Activated naive CD8-positive, alpha-beta T cell treated with anti-CD3 and anti-CD28 coated beads, Interleukin-2, amount 50 U/mL, for 16 hours (primary cell): ENCODE measurements around the gene ENTPD3.

Source experiments
- DNase-seq: peaks from one replicate; pipeline ENCODE4 v3.0.0-alpha.2; 2020; ENCODE audit warnings: low read depth, low spot score

Gene ENTPD3, protein sequence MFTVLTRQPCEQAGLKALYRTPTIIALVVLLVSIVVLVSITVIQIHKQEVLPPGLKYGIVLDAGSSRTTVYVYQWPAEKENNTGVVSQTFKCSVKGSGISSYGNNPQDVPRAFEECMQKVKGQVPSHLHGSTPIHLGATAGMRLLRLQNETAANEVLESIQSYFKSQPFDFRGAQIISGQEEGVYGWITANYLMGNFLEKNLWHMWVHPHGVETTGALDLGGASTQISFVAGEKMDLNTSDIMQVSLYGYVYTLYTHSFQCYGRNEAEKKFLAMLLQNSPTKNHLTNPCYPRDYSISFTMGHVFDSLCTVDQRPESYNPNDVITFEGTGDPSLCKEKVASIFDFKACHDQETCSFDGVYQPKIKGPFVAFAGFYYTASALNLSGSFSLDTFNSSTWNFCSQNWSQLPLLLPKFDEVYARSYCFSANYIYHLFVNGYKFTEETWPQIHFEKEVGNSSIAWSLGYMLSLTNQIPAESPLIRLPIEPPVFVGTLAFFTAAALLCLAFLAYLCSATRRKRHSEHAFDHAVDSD

DNA sequence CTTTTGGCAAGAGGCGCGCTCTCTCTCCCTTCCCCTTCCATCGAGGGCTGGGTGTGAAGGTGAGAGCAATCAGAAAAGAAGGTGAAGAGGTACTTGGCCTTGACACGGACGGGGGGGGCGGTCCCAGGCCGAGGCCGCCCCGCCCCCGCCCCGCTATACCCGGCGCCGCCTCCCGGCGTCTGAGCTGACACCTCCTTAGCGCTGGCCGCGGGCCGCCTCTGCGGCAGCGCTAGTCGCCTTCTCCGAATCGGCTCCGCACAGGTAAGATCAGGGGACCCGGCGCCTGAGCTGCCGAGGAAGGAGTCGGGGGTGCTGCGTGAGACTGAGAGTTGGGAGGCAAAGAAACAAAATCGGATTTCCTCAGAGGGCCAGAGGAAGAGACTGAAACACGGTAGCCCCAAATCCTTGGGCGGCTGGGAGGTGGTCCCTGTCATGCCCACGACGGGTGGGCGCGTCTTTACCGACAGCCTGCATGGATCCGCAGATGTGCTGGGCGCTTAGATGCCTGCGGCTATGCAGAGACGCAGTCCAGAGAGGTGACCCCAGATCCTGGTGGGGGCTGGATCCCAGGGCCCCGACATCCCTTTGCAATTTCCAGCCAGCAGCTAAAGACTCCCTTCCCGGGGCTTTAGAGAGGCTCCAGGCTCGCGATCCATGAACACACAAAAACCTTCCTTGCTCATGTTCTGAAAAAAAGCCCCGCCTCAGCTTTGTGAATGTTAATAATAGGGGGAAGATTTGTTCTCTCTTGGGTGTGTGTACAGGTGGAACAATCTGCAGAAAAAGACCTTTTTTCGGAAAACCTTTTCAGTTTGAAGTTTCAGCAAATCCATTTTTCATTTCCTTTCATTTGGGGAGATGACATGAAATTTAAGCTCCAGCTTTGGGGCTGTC, at the start of gene ENTPD3:
Gene ENTPD3, plus strand, starts transcription at position 184 of the 894 bp plus-strand sequence. CDS start 874 bp downstream, outside the sequence.
- DNase-seq: no peak

DNA sequence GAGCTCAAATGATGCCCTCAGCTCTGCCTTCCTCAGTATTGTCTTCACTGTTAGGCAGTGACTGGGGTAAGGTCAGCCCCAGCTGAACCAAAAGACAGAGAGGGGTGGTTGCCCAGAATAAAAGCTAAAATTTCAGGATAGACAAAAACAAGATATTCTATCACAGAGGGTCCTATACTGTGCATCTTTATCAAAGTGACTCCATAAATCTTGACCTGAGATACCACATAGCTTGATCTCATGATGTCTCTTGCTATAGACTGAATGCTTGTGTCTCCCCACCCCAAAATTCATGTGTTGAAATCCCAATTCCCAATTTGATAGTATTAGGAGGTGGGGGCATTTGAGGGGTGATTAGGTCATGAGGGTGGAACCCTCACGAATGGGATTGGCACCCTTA, 47.1 kb upstream of the ENTPD3 start:
- no peak for DNase-seq

DNA sequence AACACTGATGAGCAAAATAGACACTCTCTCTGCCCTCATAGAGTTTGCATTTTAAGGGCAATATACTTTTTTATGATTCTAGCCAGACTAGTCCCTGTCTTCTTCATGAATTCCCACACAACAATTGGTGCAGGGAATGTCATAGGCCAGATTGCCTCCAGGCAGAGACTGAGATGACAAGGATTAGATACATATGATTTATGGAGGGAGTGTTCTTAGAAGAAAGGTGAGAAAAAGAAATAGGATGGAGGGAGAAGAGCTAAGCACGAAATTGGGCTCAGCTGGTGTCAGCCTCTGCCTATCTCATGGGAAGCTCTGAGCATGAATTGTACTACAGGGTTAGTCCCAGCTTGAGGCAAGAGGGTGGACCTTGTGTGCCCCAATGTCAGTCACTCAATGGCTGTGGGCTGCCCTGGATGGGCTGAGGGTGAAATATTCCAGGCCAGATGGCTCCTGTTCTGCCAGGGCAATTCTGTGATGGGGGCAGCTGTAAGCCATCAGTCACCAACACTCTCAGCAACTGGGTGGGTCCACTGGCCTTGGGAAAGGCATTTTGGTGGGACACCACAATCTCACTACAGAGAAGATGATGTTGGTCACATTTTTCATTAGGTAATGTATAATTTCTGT, 46.3 kb upstream of the ENTPD3 start:
- no peak for DNase-seq

DNA sequence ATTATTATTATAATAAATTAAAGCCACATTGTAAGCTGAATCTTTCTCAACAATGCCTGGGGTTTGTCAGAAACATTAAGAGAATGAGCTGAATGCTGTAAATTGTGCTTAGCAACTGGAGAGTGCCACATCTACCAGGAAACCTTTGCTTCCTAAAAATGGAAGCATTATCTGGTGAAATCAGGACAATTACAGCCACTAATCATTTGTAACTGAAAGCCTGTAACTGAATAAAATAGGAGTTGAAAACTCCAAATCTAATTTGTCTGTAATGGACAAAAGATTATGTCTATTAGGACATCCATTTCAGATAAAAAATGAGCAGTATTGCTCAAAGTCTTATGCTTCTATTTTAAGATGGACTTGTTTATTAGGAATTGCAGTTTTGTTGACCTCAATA, 45.3 kb upstream of the ENTPD3 start:
- DNase-seq: no peak

DNA sequence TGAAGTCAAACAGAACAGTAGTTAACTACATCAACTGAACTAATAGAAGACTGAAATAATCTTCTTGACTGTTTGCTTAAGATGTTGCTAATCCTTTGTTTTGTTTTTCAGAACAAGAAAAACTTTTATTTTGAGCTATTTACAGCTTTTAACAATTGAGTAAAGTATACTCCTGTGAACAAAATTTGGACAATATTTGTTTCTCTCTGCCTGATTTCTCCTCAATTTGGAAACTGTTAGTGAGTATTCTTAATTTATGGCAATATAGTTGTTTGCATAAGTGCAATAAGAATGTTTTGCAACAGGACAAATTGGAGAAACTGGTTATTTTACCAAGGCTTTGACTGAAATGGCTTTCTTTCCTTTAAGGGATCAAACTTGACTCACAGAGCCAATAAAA, 36.5 kb upstream of the ENTPD3 start:
- DNase-seq: no peak

DNA sequence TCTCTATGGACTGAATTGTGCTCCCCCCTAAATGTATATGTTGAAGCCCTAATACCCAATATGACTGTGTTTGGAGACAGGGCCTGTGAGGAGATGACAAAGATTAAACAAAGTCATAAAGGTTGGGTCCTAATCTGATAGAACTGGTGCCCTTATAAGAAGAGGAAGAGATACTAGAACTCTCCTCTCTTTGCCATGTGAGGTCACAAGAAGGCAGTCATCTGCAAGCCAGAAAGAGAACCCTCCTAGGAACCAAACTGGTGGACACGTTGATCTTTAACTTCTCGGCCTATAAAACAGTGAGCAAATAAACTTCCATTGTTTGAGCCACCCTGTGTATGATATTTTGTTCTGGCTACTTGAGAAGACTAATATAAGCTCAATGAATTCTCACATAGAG, 31.6 kb upstream of the ENTPD3 start:
- DNase-seq: no peak

DNA sequence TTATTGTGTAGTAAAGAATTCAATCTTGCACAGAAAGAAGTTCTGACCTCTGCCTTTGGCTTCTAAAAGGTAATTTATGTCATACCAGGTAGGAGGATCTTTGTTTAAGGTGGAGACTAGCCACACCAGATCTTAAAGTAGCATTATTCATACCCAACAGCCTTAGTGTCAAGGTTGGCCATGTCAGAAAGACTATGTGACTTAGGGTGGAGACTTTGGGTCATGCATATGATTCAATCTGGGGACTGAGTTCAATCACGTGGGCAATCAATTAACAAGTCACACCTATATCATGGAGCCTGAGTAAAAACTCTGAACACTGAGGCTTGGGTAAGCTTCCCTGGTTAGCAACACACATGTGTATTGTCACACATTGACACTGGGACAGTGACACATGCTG, 28.5 kb upstream of the ENTPD3 start:
- no peak for DNase-seq

DNA sequence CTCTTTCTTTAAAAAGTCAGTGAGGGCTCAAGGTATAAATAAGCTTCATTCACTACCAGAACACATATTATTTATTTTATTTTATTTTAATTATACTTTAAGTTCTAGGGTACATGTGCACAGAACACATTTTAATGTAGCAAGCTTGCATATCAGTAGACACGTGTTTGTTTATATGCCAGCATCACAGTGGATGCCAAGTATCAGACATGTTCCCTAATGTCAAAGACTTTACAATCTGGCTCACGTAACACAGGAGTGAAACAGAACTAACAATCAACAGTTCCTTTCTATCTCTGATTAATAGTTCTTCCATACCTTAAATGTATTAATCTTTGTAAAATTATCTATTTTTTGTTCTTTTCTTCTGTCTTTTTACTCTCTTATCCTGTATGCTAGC, 23.3 kb upstream of the ENTPD3 start:
- no peak for DNase-seq

DNA sequence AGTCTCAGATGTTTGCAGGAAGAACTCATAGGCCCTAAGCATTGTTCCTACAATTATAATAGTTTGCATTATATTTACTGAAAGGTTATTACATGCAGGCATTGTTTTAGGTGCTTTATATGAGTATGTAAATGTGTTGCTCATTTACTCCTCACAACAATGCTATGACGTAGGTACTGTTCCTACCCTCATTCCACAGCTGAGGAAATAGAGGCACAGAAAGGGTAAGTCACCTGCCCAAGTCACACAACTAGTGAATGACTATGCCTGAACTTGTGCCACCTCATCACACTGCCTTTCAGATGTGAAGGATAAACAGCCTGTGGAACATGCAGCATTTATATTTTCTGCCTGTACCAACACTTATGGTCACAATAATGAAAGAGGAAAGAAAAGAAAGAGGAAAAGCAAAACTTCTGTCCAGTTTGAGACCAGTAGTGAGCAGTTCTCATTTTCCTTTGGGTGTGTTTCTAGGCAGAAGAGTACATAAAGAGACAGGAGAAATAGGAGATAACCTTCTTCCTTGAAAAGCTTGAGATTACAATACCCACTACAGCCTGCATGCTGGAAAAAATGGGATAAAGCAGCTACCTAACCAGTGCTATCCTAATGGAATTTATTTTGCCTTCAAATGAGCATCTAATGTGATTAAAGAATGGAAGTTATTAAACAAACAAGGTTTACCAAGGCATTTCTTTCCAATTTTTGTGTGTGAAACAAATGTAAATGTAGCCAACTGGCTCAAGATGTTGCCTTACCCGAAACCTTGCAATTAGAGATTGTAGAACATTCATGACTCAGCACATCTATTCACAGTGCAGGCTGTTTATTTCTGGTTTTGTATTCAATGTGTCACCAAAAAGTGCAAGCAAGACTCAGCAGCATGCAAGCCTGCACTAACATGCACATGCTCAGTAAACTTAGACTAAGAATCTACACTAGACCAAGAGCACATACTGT, 20.5 kb upstream of the ENTPD3 start:
- DNase-seq: no peak

DNA sequence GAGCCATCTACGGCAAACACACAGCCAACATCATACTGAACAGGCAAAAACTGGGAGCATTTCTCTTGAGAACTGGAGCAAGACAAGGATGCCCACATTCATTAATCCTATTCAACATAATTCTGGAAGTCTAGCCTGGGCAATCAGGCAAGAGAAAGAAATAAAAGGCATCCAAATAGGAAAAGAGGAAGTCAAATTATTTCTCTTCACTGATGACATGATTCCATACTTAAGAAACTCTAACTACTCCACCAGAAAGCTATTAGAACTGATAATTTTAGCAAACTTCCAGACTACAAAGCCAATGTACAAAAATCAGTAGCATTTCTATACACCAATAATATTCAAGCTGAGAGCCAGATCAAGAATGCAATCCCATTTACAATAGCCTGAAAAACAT, 17.3 kb upstream of the ENTPD3 start:
- no peak for DNase-seq

DNA sequence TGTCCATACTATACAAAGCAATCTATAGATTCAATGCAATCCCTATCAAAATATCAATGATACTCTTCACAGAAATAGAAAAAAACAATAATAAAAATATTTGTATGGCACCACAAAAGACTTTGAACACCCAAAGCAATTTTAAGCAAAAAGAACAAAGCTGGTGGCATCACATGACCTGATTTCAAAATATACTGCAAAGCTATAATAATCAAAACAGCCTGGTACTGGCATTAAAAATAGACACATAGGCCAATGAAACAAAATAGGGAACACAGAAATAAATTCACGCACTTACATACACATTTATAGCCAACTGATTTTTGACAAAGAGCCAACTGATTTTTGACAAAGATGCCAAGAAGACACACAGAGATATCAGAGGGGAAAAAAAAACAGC, 9.2 kb upstream of the ENTPD3 start:
- DNase-seq: no peak

DNA sequence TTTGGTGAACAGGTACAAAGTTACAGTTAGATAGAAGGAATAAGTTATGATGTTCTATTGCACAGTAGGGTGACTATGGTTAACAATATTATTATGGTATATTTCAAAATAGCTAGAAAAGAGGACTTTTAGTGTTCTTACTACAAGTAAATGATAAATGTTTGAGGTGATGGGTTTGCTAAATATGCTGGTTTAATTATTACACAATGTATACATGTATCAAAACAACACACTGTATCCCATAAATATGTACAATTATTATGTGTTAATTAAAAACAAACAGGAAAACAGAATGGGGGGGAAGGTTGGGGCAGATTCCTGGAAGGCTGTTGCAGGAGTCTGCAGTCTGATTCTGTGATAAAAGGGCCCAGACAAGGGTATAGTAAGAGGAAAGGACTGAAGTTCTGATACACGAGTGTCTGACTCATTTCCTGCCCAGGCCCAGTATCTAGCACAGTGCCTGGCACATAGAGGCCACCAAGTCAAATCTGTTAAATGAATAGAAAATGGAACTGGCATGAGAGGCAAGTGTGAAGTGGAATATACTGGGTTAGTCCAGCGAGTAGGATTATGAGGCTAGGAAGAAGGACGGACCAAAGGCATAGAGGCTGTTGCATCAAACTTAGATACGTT, 7.2 kb upstream of the ENTPD3 start:
- DNase-seq: no peak

DNA sequence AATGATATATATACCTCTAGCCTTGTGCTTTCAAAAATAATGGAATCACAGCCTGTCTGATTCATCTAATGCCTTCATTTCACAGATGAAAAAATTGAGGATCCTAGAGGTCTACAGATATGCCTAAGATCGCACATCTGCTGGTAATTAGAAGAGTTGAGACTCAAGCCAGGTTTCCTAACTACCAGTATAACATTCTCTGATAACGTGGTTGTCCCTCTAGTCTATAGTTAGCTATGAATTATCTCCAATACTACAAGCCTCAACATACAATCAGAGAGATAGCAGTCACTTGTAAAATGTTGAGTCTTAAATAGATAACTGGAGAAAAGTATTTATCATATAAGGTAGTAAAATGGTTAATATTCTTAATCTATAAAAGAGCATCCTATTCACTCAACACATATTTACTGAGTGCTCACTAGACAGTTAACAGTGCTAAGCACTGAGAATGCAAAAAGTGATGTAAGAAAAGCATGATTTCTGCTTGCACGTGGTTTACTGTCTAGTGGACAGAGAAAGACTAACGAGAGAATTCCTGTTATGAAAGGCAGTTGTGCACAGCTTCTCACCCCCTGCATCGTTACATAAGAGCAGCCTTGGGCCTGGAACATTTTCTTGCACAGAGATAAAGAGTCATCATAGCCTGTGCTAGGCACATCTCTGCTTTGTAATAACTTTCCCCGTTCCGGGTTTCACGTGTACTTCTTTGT, 4.9 kb upstream of the ENTPD3 start:
- DNase-seq: no peak

DNA sequence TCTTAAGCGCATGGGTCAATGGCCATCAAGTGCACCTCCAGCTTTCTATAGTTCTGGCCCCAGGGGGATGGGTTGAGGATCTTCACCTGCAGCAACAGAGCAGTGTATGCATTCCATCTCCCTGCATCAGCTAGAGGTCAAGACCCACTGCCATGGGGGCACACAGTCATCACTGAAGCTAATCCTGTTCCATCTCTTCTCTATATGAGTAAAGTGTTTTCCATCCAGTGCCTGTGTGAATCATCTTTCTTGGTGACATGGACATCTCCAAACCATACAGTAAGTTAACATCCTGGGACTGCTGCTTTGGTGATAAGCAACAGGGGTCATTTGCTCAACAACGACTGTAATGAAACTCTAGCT, 4.4 kb upstream of the ENTPD3 start:
- no peak for DNase-seq

DNA sequence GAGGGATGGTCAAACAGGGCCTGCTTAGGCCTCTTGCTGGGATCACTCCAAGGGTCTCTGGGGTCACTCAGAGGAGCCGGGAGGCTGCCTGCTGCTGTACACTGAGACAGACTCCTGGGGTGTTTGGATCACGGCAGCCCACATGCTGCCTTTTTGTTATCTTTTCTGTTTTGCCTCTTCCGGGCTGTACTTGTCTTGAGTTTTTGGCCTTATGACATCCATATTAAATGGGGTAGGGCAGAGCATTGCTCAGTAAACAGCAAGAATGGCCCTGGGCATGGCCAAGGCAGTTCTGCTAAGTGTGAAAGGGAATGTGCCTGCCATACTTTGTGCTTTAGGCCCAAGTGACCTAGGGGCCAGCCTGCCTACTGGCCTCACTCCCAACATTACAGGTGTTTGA, 771 bp upstream of the ENTPD3 start:
- no peak for DNase-seq

DNA sequence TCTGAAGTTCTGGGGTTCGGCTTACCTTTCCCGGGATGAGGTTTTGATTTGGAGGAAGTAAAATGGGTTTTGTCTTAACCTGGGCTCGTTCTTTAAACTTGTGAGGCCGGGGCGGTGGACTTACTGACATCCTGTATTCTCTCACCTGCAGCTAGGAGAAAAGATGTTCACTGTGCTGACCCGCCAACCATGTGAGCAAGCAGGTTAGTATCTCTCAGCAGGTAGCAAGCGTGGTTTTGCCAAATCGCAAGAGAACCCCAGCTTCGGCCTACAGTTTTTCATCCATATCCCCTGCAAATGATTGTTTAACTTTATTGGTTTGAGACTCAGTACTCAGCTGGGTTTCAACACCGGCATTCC, 891 bp downstream of the ENTPD3 start:
- DNase-seq: no peak

DNA sequence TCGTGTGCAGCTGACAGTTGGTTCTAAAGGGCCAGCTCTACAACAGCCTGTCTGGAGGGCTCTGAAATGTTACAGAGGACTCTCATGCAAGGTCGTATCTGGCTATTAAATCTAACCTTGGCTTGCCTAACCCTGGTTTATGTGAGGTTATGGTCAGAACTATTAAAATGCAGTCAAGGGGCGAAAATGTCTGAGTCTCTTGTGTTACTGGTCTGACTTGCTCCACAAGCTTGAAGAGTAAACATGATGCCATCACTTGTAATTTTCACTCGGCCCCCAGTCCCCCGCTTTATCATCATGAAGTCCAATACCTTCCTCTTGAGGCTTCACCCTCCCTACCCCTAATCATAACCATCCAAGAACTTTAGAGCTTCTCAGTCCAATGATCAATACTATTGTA, 9.4 kb downstream of the ENTPD3 start:
- DNase-seq: no peak

DNA sequence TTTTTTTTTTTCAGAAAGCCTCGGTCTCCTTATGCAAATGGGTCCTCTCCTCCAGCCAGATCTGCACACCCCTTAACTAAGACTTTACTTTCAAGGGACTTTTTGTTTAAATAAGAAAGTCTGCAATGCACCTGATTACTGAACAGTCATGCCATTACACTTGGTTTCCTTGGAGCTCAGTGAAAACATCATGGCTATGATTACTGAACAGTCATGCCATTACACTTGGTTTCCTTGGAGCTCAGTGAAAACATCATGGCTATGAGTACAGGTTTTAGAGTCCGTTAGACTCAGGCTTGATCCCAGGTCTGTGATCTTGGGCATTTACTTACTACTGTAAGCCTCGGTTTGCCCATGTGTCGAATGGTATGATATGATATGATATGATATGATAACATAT, 10.1 kb downstream of the ENTPD3 start:
- no peak for DNase-seq

DNA sequence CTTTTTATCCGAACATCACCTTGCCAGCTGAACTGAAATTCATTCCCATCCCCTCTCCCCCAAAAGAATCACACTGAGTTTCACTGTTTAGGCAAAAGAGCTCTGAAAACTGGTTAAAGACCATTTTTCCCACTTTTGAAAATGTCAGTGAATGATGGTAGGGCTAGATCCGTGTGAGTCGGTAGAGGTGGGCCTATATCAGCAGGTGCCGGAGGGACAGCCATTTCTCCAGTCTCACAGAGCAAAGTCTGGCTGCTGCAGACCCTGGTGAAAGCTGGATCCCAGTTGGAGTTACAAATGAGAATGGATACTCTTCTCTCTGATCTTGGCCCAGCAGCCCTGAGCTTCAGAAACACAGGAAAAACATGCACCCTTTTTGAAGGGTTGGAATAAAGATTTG, 10.9 kb downstream of the ENTPD3 start:
- no peak for DNase-seq

DNA sequence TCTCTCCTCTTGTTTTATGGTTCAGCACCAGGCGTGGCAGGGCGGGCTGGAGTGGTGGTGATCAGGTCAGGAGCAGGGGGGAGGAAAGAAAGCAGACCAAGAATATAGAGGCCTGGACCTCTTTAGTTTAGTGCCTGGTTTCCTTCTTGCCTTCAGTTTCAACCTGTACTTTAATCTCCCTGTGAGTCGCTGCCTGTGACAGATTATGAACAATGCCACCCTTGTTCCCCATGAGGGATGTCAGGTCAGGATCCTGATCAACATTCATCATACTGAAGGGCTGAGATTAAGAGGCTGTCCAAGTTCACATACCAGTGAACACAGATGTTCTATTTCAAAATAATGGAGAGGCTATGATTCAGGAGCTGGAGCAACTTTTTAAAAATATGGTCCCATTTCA, 11.4 kb downstream of the ENTPD3 start:
- DNase-seq: no peak
